ENCODE measurements around the gene NMRK2. TPM values are rescaled to one million over a fixed set of nuclear protein-coding genes. Genes with fewer than 3 reads are reported as not detected.
A peak's percentile ranks its signal among the peaks of the same experiment; 100 is the strongest.

NMRK2 gene
- total RNA-seq, 4 donors from 2014 or later = 0.69 to 8.6 (median 7.3) TPM; not detected in 1

DNA sequence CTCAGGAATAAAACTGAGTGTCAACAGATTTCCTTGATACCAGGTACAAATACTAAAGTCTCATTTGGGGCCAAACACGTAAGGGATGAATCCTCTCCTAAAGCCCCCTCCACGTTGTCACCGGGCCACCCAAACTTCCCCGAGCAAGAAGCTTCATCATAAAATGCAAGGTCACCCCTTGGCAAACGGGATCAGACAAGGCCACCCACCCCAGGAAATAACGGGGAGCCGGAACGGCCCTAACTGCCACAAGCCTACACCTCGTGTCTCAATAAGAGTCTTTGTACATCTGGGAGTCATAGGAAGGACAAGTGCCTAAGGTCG is 51.7 kb downstream of the NMRK2 start:
- peak; percentile 4 for ATAC-seq
- peak overlapping the region; percentile 80 to 94 for H3K4me3 ChIP-seq
- H3K27me3 ChIP-seq = no peaks in the 10 kb centered on the region
- peaks cover 4 to 46% of the 10 kb centered on the region in 2 donors for H3K36me3 ChIP-seq
- no peaks in the 10 kb centered on the region for H3K9me3 ChIP-seq
- TF ChIP-seq POLR2A (IDR thresholded peaks at IDR 0.05) = no peak
- TF ChIP-seq EP300 (IDR thresholded peaks at IDR 0.05) = no peak
- TF ChIP-seq POLR2AphosphoS5 (IDR thresholded peaks at IDR 0.05) = no peak
- TF ChIP-seq, protein P1, sequence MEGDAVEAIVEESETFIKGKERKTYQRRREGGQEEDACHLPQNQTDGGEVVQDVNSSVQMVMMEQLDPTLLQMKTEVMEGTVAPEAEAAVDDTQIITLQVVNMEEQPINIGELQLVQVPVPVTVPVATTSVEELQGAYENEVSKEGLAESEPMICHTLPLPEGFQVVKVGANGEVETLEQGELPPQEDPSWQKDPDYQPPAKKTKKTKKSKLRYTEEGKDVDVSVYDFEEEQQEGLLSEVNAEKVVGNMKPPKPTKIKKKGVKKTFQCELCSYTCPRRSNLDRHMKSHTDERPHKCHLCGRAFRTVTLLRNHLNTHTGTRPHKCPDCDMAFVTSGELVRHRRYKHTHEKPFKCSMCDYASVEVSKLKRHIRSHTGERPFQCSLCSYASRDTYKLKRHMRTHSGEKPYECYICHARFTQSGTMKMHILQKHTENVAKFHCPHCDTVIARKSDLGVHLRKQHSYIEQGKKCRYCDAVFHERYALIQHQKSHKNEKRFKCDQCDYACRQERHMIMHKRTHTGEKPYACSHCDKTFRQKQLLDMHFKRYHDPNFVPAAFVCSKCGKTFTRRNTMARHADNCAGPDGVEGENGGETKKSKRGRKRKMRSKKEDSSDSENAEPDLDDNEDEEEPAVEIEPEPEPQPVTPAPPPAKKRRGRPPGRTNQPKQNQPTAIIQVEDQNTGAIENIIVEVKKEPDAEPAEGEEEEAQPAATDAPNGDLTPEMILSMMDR (IDR thresholded peaks at IDR 0.05) = no peak
- peaks cover 6 to 82% (median 34%) of the 10 kb centered on the region in 3 donors for H3K4me1 ChIP-seq
- H3K27ac ChIP-seq = peak overlapping the region; percentile 91 to 96 (median 94)
- WGBS, 2 donors (ENCODE audit: low coverage in 1 of 2) = 0% methylated on average over 8 to 9 of the region's 10 CpGs

DNA sequence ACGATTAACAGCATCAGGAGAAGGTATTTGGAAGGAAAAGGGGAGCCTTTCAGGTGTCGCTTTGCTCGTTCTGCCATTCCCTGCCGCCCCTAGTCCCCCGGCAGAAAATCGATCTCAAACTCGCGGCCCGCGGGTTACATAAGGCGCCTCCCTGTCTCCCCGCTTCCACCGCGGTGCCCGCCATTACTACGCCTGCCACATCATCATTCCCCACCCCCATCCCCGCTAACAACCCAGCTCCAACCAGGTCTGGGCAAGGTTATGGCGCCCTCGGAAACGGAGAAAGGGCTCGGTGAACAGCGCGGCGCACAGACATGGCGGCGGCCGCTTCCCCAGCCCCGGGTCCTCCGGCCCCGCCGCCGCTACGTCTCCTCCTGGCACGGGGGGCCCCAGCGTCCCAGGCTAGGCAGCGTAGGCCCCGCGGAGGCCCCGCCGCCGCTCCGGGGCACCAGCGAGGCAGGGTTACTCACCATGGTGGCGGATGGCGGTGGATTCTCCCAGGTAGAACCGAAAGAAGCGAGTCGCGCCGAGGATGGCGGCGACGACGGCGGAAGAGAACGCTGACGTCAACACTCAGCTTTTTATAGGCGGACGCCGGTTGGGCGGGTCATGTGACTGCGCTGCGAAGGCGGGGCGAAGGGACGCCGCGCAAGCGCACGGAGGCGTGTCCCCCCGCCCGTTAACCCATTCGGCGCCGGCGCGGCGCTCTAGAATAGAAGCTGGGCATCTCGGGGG is 52.2 kb downstream of the NMRK2 start, which contains the start of gene EEF2:
EEF2 (minus strand) TSS at position 556 of the 735 bp plus-strand sequence; CDS start at position 473, 83 bp downstream.
- Histone ChIP-seq H3K4me3 (peak within 1 kb of the TSS; percentile 80 to 94), H3K4me1 (peaks cover 6 to 77% (median 34%) of the 10 kb centered on the region in 3 donors), H3K27ac (peak within 1 kb of the TSS; percentile 91 to 96 (median 94)), H3K27me3 (no peaks in the 10 kb centered on the region), H3K9me3 (no peaks in the 10 kb centered on the region), H3K36me3 (peaks cover 4 to 40% of the 10 kb centered on the region in 2 donors)
- WGBS, 2 donors (ENCODE audit: low coverage in 1 of 2) = 0% methylated on average over 1 to 7 of the region's 80 CpGs
- ATAC-seq = peak; percentile 69
- TF ChIP-seq, protein P1 (IDR thresholded peaks at IDR 0.05) = peak in 3 of 4 experiments; percentile 10 to 19 (median 12)
- peak; percentile 99 for TF ChIP-seq POLR2A (IDR thresholded peaks at IDR 0.05)
- peak; percentile 100 for TF ChIP-seq POLR2AphosphoS5 (IDR thresholded peaks at IDR 0.05)
- no peak for TF ChIP-seq EP300 (IDR thresholded peaks at IDR 0.05)

DNA sequence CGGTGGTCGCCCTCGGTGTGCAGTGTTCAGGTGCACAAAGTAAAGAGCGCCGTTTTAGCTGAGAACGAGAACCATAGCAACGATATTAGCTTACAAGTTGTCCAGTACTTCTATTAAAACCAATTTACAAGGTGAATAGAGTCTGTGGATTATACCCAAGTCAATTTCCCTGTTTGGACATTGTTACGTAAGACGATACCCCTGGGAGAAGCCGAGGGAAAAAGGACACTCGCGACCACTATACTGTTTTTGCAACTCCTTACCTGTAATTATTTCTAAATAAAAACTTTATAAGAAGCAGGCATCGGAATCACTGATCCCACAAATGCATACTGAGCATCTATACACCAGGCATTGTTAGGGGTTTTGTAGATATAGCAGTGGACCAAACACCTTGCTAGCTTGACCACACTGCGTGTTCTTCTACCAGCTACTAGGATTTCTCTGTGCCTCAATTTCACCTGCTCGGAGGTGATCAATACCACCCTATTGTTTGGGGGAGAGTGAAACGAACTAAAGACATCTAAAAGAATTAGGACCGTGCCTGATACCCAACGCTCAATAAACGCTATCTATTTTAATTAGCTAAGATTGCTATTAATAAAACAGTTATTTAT is 52.9 kb downstream of the NMRK2 start:
- H3K36me3 ChIP-seq = peaks cover 2 to 34% of the 10 kb centered on the region in 2 donors
- peak; percentile 0 for ATAC-seq
- H3K27me3 ChIP-seq = no peaks in the 10 kb centered on the region
- H3K27ac ChIP-seq = peak overlapping the region; percentile 70 to 96 (median 94)
- peak overlapping the region; percentile 80 to 94 for H3K4me3 ChIP-seq
- TF ChIP-seq, protein P1 (IDR thresholded peaks at IDR 0.05) = no peak
- TF ChIP-seq POLR2A (IDR thresholded peaks at IDR 0.05) = no peak
- no peak for TF ChIP-seq EP300 (IDR thresholded peaks at IDR 0.05)
- no peak for TF ChIP-seq POLR2AphosphoS5 (IDR thresholded peaks at IDR 0.05)
- 3% methylated on average over 12 to 14 of the region's 19 CpGs for WGBS, 2 donors (ENCODE audit: low coverage in 1 of 2)
- H3K9me3 ChIP-seq = no peaks in the 10 kb centered on the region
- peaks cover 6 to 70% (median 34%) of the 10 kb centered on the region in 3 donors for H3K4me1 ChIP-seq

DNA sequence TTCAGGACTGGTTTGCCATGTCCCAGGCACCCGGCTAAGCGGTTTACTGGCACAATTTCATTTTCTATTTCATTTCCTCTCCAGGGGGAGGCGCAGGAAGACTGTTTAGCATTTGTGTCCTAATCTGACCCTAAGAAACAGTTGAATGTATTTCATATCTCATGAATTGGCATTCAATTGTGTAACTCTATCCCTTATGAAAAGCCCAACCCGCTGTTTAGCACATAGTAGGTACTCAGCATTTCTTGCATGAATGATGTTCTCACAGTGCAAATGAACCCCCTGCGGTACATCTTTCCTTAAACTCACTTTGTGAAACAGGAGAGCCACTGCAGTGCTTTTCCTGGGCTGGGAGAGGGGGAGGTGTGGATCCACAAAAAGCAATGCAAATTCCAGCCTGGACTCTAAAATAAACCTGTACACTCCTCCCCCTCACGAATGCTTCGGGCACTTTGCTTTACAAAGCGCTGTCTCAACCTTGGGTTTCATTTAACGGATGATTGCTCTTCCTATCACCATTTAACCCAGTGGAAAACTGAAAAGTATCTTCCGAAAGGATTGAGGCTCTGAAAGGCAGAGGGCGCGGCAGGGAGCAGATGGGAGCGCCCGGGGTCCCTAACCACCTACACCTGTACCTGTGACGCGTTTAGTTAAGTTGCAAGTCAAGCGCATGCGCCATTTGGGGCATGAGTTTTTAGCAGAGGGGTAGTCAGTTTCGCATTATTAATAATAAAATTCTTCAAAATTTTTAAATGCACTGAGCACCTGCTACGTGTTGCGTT is 53.6 kb downstream of the NMRK2 start:
- Histone ChIP-seq H3K27me3 (no peaks in the 10 kb centered on the region), H3K4me3 (peak overlapping the region in 1 of 2 donors; percentile 94), H3K9me3 (no peaks in the 10 kb centered on the region), H3K36me3 (peaks cover 0 to 27% of the 10 kb centered on the region in 2 donors), H3K4me1 (peaks cover 6 to 63% (median 34%) of the 10 kb centered on the region in 3 donors), H3K27ac (peak overlapping the region; percentile 70 to 96 (median 94))
- WGBS, 2 donors (ENCODE audit: low coverage in 1 of 2) = 1 to 8% methylated on average over 20 of the region's 21 CpGs
- no peak for TF ChIP-seq EP300 (IDR thresholded peaks at IDR 0.05)
- TF ChIP-seq, protein P1 (IDR thresholded peaks at IDR 0.05) = peak in 3 of 4 experiments; percentile 72 to 79 (median 75)
- peak; percentile 58 for TF ChIP-seq POLR2AphosphoS5 (IDR thresholded peaks at IDR 0.05)
- ATAC-seq = peak; percentile 42

Data from gastroesophageal sphincter (tissue), 4 donors.